T47D (cell line): ENCODE measurements around the gene ELOVL5.

Source experiments
- DNase-seq, 2 experiments: peaks; one replicate each; pipeline versions ENCODE4 v3.0.0 to v3.0.0-alpha.2; 2011 to 2012; ENCODE audit warnings: low read depth in 1 of 2, low spot score in 1 of 2
- JUND ChIP-seq: IDR thresholded peaks from 2 replicates; pipeline ENCODE4 v1.6.1; 2012; ENCODE audit warnings: low read depth
- in situ Hi-C: cut with HindIII; loops from 2 replicates; pipeline ENCODE4 v1.10.0; 2016; ENCODE audit warnings: low sequenced_read_pairs, low pct_unique_long_range_greater_than_20kb

ELOVL5 gene

GRCh38 chr6:53287336-53288225, 61.2 kb downstream of the ELOVL5 start:
- in situ Hi-C loops, result no loop called here
- no peak for DNase-seq
- no peak for TF ChIP-seq JUND

- DNase-seq, result no peak
- in situ Hi-C loops, result no loop called here
These were observed 63.8 kb downstream of the ELOVL5 start for GRCh38 chr6:53284901-53285300.

DNA sequence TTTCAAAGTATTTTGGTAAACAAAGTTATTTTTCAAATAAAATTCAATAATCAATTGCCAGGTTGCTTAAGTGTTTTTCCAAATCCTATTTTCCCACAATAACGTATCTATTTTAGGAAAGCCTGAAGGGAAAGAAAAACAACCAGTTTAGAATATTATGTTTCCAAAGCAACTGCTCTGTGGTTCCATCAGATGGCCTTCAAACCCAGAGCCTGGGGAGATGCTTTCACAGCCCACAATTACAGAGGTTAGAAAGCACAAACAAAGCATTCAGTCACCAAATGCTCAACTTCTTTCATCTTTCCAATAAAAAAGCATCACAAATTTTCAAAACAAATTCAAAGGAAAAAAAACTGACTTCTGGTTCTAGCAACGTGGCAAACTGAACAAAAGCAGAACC, 66.0 kb downstream of the ELOVL5 start:
- in situ Hi-C loops, result no loop called here
- TF ChIP-seq JUND, result no peak
- no peak for DNase-seq

More at GRCh38 chr6:53284901-53285300, 63.8 kb downstream of the ELOVL5 start:
- TF ChIP-seq JUND, result no peak

DNA sequence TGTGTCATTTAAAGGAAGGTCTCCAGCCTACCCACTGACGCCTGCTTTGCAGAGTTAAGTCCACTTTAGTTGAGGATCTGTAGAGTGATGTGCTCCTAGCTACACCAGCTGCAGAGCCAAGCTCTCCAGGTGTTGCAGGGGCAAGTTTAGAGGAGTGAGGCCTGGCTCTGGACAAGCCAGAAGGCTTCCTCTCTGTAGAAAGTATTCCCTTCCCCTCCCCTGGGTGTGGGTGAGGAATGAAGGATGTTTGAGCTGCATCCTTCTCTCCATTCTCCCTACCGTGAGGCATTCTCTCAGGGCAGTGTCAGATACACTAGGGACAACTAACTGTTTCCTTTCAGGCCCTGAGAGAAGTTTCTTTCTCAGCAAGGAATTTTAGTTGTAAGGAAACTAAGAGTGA, 66.5 kb downstream of the ELOVL5 start:
- DNase-seq, result no peak
- no peak for TF ChIP-seq JUND
- in situ Hi-C loops, result no loop called here

GRCh38 chr6:53281518-53282215, 67.1 kb downstream of the ELOVL5 start:
- no peak for DNase-seq
- in situ Hi-C loops, result no loop called here
- no peak for TF ChIP-seq JUND

GRCh38 chr6:53280207-53280606, 68.5 kb downstream of the ELOVL5 start:
- no peak for TF ChIP-seq JUND
- DNase-seq, result peak; percentile 14 to 54
- in situ Hi-C loops, result no loop called here

- in situ Hi-C loops, result no loop called here
- TF ChIP-seq JUND, result no peak
These were observed 69.5 kb downstream of the ELOVL5 start for GRCh38 chr6:53279293-53279692.

DNA sequence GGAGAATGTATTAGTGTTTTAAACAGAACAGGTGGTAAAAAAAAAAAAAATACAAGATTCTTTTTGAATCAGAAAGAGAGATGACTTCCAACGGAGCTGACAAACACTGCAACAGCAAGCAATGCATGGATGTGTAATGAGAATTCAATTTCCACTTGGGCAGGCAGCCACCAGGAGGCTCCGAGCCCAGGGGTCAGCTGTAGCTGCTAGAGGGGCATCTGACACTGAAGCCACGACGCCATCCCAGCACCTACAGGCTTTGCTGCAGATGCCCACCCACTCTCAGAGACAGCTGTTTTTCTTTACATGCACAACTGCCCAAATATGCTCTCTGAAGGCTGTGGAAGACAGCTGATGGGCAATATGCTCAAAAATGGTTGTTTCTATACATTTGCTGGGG, 75.4 kb downstream of the ELOVL5 start:
- in situ Hi-C loops, result no loop called here
- no peak for DNase-seq
- TF ChIP-seq JUND, result no peak

More at GRCh38 chr6:53279293-53279692, 69.5 kb downstream of the ELOVL5 start:
- peak in 1 of 2 experiments; percentile 52 for DNase-seq

GRCh38 chr6:53269827-53270226, 78.9 kb downstream of the ELOVL5 start:
- in situ Hi-C loops, result no loop called here
- no peak for TF ChIP-seq JUND
- DNase-seq, result no peak

DNA sequence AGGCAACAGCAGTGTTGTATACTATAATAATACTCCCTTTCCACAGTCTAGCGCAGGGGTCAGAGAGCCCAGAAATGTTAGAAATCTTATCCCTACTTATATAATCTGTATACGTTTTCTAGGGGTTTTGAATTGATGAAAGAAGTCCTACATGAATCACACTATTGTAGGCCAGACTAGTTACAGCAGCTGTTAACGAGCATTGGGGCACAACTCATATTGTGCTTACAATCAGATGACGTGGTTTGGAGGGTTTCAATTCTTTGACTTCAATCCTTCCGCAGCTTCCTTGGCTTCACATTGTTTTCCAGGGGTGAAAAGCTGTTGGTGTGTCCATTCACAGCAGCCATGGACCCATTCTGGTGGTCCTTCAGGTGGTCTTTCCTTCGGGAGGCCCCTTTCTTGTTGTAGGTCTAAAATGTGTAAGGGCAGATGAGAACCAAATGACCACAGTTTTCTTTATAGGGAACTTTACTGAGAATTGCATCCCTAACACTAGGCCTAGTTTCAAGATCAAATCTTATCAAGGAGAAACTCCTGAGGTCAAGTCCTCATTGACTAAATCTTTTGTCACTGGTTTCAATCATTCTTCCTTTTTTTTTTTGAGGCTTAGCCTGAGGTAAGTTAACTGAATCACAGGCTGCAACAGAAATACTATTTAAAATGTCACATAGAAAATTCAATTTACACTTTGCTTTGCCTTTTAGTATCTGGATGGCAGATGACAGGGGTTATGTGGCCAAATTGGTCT, 79.7 kb downstream of the ELOVL5 start:
- TF ChIP-seq JUND, result no peak
- no peak for DNase-seq
- in situ Hi-C loops, result no loop called here

GRCh38 chr6:53266553-53267090, 82.1 kb downstream of the ELOVL5 start:
- DNase-seq, result no peak
- in situ Hi-C loops, result no loop called here
- no peak for TF ChIP-seq JUND

GRCh38 chr6:53264915-53265607, 83.7 kb downstream of the ELOVL5 start:
- DNase-seq, result no peak
- in situ Hi-C loops, result no loop called here
- TF ChIP-seq JUND, result no peak
